HG02610 (cell line): ENCODE results near the gene CCL4L2.
"Not testable (repeated sequence)": the region's sequence is repeated elsewhere in the genome, so short reads cannot be mapped to it uniquely, and the experiment has no call there.

Experiments used
- ATAC-seq: cut with Tn5 transposase; IDR thresholded peaks from one replicate; pipeline ENCODE4 v1.9.1; 2021; ENCODE audit warnings: mild to moderate bottlenecking, moderate library complexity; ENCODE audit not compliant: unreplicated experiment

CCL4L2 gene

GRCh38 chr17:36219556-36219955, 8.7 kb downstream of the CCL4L2 start:
- not testable (repeated sequence) for ATAC-seq

GRCh38 chr17:36220737-36221580, 10.1 kb downstream of the CCL4L2 start:
- ATAC-seq, result not testable (repeated sequence)

GRCh38 chr17:36221581-36222100, 10.8 kb downstream of the CCL4L2 start:
- ATAC-seq, result not testable (repeated sequence)

GRCh38 chr17:36222967-36223366, 12.1 kb downstream of the CCL4L2 start:
- not testable (repeated sequence) for ATAC-seq

- not testable (repeated sequence) for ATAC-seq
Measured at GRCh38 chr17:36229644-36230043, 18.8 kb downstream of the CCL4L2 start.

- ATAC-seq, result not testable (repeated sequence)
Measured at GRCh38 chr17:36242046-36242445, 31.2 kb downstream of the CCL4L2 start.
